ENCODE measurements around the gene DENND4C. TPM values are rescaled to one million over a fixed set of nuclear protein-coding genes. Genes with fewer than 3 reads are reported as not detected.

Gene DENND4C
- total RNA-seq, 3 donors from 2014 or later (not counting 1 experiment from before 2014, with no cell fraction given) = 82.6 to 115 (median 100) TPM

- Mint-ChIP-seq H3K9me3 (no peaks in the 10 kb centered on the region), H3K27me3 (ENCODE audit: low read depth in 2 of 2) (no peaks in the 10 kb centered on the region), H3K4me1 (peaks cover 18 to 26% of the 10 kb centered on the region in 2 donors), H3K27ac (no peak overlapping the region), H3K36me3 (no peaks in the 10 kb centered on the region), H3K4me3 (no peak overlapping the region)
- Histone ChIP-seq H3K27me3 (ENCODE audit: control insufficient read depth, insufficient read depth, low read length) (no peaks in the 10 kb centered on the region), H3K27ac (ENCODE audit: low read length) (no peak overlapping the region), H3K4me1 (ENCODE audit: control insufficient read depth, insufficient read depth, low read length) (peaks cover 13% of the 10 kb centered on the region), H3K9me3 (ENCODE audit: control insufficient read depth, insufficient read depth, low read length) (no peaks in the 10 kb centered on the region), H3K36me3 (ENCODE audit: control insufficient read depth, insufficient read depth, low read length) (no peaks in the 10 kb centered on the region), H3K4me3 (ENCODE audit: low read length) (no peak overlapping the region)
- 75% methylated on average over 5 of the region's 5 CpGs for WGBS (ENCODE audit: insufficient coverage)
- intact Hi-C loops (cut with micrococcal nuclease) = loop anchor here (5.0 kb wide), 1 partner anchor 186 kb away; the partner anchor contains the start of gene RRAGA
- no peak for TF ChIP-seq CTCF (IDR thresholded peaks at IDR 0.05)
- ATAC-seq = no peak
- no peak for DNase-seq
Observed at GRCh38 chr9:19233344-19233743, 2.9 kb downstream of the DENND4C start.

- DNase-seq = no peak
- peak overlapping the region; percentile 41 to 56 for H3K27ac Mint-ChIP-seq
- no peak for TF ChIP-seq CTCF (IDR thresholded peaks at IDR 0.05)
- H3K9me3 Mint-ChIP-seq = no peaks in the 10 kb centered on the region
- peaks cover 46 to 57% of the 10 kb centered on the region in 2 donors for H3K4me1 Mint-ChIP-seq
- Histone ChIP-seq H3K27ac (ENCODE audit: low read length) (no peak overlapping the region), H3K4me3 (ENCODE audit: low read length) (no peak overlapping the region), H3K4me1 (ENCODE audit: control insufficient read depth, insufficient read depth, low read length) (peaks cover 9% of the 10 kb centered on the region), H3K9me3 (ENCODE audit: control insufficient read depth, insufficient read depth, low read length) (no peaks in the 10 kb centered on the region), H3K27me3 (ENCODE audit: control insufficient read depth, insufficient read depth, low read length) (no peaks in the 10 kb centered on the region), H3K36me3 (ENCODE audit: control insufficient read depth, insufficient read depth, low read length) (peaks cover 9% of the 10 kb centered on the region)
- H3K4me3 Mint-ChIP-seq = no peak overlapping the region
- H3K36me3 Mint-ChIP-seq = no peaks in the 10 kb centered on the region
- no peak for ATAC-seq
- intact Hi-C loops (cut with micrococcal nuclease) = no loop called here
- H3K27me3 Mint-ChIP-seq (ENCODE audit: low read depth in 2 of 2) = no peaks in the 10 kb centered on the region
Observed at GRCh38 chr9:19239955-19240354, 9.5 kb downstream of the DENND4C start.

GRCh38 chr9:19241728-19242127, 11.2 kb downstream of the DENND4C start:
- Mint-ChIP-seq H3K4me1 (peaks cover 50 to 59% of the 10 kb centered on the region in 2 donors), H3K9me3 (no peaks in the 10 kb centered on the region), H3K36me3 (no peaks in the 10 kb centered on the region), H3K4me3 (no peak overlapping the region), H3K27me3 (ENCODE audit: low read depth in 2 of 2) (no peaks in the 10 kb centered on the region), H3K27ac (peak overlapping the region in 1 of 2 donors; percentile 23)
- H3K27ac ChIP-seq (ENCODE audit: low read length) = no peak overlapping the region
- no peak for ATAC-seq
- TF ChIP-seq CTCF (IDR thresholded peaks at IDR 0.05) = no peak
- no peaks in the 10 kb centered on the region for H3K9me3 ChIP-seq (ENCODE audit: control insufficient read depth, insufficient read depth, low read length)
- peaks cover 9% of the 10 kb centered on the region for H3K36me3 ChIP-seq (ENCODE audit: control insufficient read depth, insufficient read depth, low read length)
- H3K27me3 ChIP-seq (ENCODE audit: control insufficient read depth, insufficient read depth, low read length) = no peaks in the 10 kb centered on the region
- no peak for DNase-seq
- WGBS (ENCODE audit: insufficient coverage) = 89% methylated on average over 5 of the region's 6 CpGs
- H3K4me1 ChIP-seq (ENCODE audit: control insufficient read depth, insufficient read depth, low read length) = peaks cover 9% of the 10 kb centered on the region
- H3K4me3 ChIP-seq (ENCODE audit: low read length) = no peak overlapping the region
- intact Hi-C loops (cut with micrococcal nuclease) = no loop called here

GRCh38 chr9:19243366-19244033, 13.0 kb downstream of the DENND4C start:
- Histone ChIP-seq H3K36me3 (ENCODE audit: control insufficient read depth, insufficient read depth, low read length) (peaks cover 9% of the 10 kb centered on the region), H3K4me1 (ENCODE audit: control insufficient read depth, insufficient read depth, low read length) (peaks cover 9% of the 10 kb centered on the region), H3K9me3 (ENCODE audit: control insufficient read depth, insufficient read depth, low read length) (no peaks in the 10 kb centered on the region), H3K27me3 (ENCODE audit: control insufficient read depth, insufficient read depth, low read length) (no peaks in the 10 kb centered on the region), H3K4me3 (ENCODE audit: low read length) (no peak overlapping the region), H3K27ac (ENCODE audit: low read length) (no peak overlapping the region)
- H3K4me3 Mint-ChIP-seq = no peak overlapping the region
- TF ChIP-seq CTCF (IDR thresholded peaks at IDR 0.05) = no peak
- no peaks in the 10 kb centered on the region for H3K9me3 Mint-ChIP-seq
- WGBS (ENCODE audit: insufficient coverage) = 94% methylated on average over 8 of the region's 10 CpGs
- DNase-seq (no peak), ATAC-seq (no peak)
- peaks cover 65 to 72% of the 10 kb centered on the region in 2 donors for H3K4me1 Mint-ChIP-seq
- H3K27me3 Mint-ChIP-seq (ENCODE audit: low read depth in 2 of 2) = no peaks in the 10 kb centered on the region
- peak overlapping the region; percentile 4 to 18 for H3K27ac Mint-ChIP-seq
- intact Hi-C loops (cut with micrococcal nuclease) = no loop called here
- no peaks in the 10 kb centered on the region for H3K36me3 Mint-ChIP-seq
